Aorta (tissue), 5 donors: ENCODE data around the gene TECPR1. TPM values are rescaled to one million over a fixed set of nuclear protein-coding genes. Genes with fewer than 3 reads are reported as not detected.

Experiments used
- ATAC-seq: fragments of 200-7000 bp; cut with Tn5 transposase; one replicate; pipeline ENCODE4 v1.9.1; 2022; ENCODE audit warnings: moderate library complexity; ENCODE audit not compliant: low FRiP score
- DNase-seq, 2 donors: peaks; one replicate each; pipeline ENCODE4 v3.0.0-alpha.2; 2020
- H3K27ac ChIP-seq, 2 donors: one replicate each; pipeline ENCODE4 v1.5.1; 2013; ENCODE audit warnings: low read length in 2 of 2, mild to moderate bottlenecking in 2 of 2, moderate library complexity in 2 of 2, control low read depth in 1 of 2, inconsistent platforms in 1 of 2, low read depth in 1 of 2
- H3K27me3 ChIP-seq, 2 donors: one replicate each; pipeline ENCODE4 v1.6.1; 2013; ENCODE audit warnings: control low read depth in 1 of 2, low read length in 1 of 2, mild to moderate bottlenecking in 1 of 2, moderate library complexity in 1 of 2; ENCODE audit not compliant: insufficient read depth in 2 of 2, control insufficient read depth in 1 of 2
- H3K36me3 ChIP-seq, 2 donors: one replicate each; pipeline ENCODE4 v1.6.1; 2013; ENCODE audit warnings: control low read depth in 1 of 2, low read length in 1 of 2, mild to moderate bottlenecking in 1 of 2; ENCODE audit not compliant: insufficient read depth in 2 of 2, control insufficient read depth in 1 of 2
- H3K4me1 ChIP-seq, 2 donors: one replicate each; pipeline ENCODE4 v1.6.1; 2013; ENCODE audit warnings: low read length in 2 of 2, control low read depth in 1 of 2, mild to moderate bottlenecking in 1 of 2, moderate library complexity in 1 of 2; ENCODE audit not compliant: insufficient read depth in 2 of 2, control insufficient read depth in 1 of 2
- H3K4me3 ChIP-seq, 2 donors: one replicate each; pipeline ENCODE4 v1.5.1; 2013; ENCODE audit warnings: low read length in 2 of 2, control low read depth in 1 of 2, mild to moderate bottlenecking in 1 of 2
- H3K9me3 ChIP-seq: one replicate; pipeline ENCODE4 v1.6.1; 2013; ENCODE audit warnings: mild to moderate bottlenecking, low read length; ENCODE audit not compliant: control insufficient read depth
- WGBS, 2 donors: extraction: QIAGEN DNeasy Blood & Tissue Kit; methylation state at CpG; one replicate each; pipeline ENCODE4 v1.1.7; 2013; 5-methylcytosine and 5-hydroxymethylcytosine counted together
- intact Hi-C, 2 donors: fragments of 100-400 bp; cut with DNase I; formaldehyde crosslinking; loops; one replicate each; pipeline versions ENCODE4 v1.14.2 to v1.15.0; 2022
- polyA plus RNA-seq, 2 donors: library from polyadenylated mRNA; stranded (reverse); fragments of 200-250 nt; gene quantifications; one replicate each; pipeline ENCODE4 v1.2.3, GENCODE V29; 2013
- total RNA-seq, 2 donors: library from RNA; stranded (reverse); fragmentation: NEBNext Ultra II Directional; extraction: Animal tissue kit (Norgen Biotek cat#: 25700); gene quantifications; one replicate each; pipeline ENCODE4 v1.2.1, GENCODE V29; 2021
- donor health status: healthy with polysubstance abuse.
- donor health status: Bipolar disorder and iron deficiency.
- donor health status: DM: no; HTN: no; CAD: no.
- donor health status: DM: no; HTN: no; CAD: no.
- donor health status: DM: yes; HTN: yes; CAD: no.

TECPR1 gene
- total and polyA plus RNA-seq, 4 donors = 16.0 to 48.0 (median 29.3) TPM

GRCh38 chr7:98229991-98230745 lies 21.9 kb downstream of the TECPR1 start:
- Histone ChIP-seq H3K27ac (no peak overlapping the region), H3K4me3 (no peak overlapping the region), H3K36me3 (peaks cover 0 to 2% of the 10 kb centered on the region in 2 donors), H3K4me1 (no peaks in the 10 kb centered on the region), H3K9me3 (no peaks in the 10 kb centered on the region), H3K27me3 (no peaks in the 10 kb centered on the region)
- intact Hi-C loops = no loop called here
- DNase-seq (no peak), ATAC-seq (no peak)
- 86 to 92% methylated on average over 17 of the region's 17 CpGs for WGBS, 2 donors

GRCh38 chr7:98229441-98229840 lies 22.6 kb downstream of the TECPR1 start:
- ATAC-seq (no peak), DNase-seq (no peak)
- H3K9me3 ChIP-seq = no peaks in the 10 kb centered on the region
- no peak overlapping the region for H3K4me3 ChIP-seq
- 88 to 92% methylated on average over 11 of the region's 11 CpGs for WGBS, 2 donors
- H3K36me3 ChIP-seq = peaks cover 0 to 2% of the 10 kb centered on the region in 2 donors
- no peak overlapping the region for H3K27ac ChIP-seq
- H3K27me3 ChIP-seq = no peaks in the 10 kb centered on the region
- H3K4me1 ChIP-seq = no peaks in the 10 kb centered on the region
- intact Hi-C loops = no loop called here

- Histone ChIP-seq H3K4me1 (no peaks in the 10 kb centered on the region), H3K27me3 (no peaks in the 10 kb centered on the region), H3K36me3 (peaks cover 0 to 2% of the 10 kb centered on the region in 2 donors), H3K27ac (no peak overlapping the region), H3K9me3 (no peaks in the 10 kb centered on the region), H3K4me3 (no peak overlapping the region)
- intact Hi-C loops = no loop called here
- DNase-seq (no peak), ATAC-seq (no peak)
- 92 to 96% methylated on average over 16 of the region's 16 CpGs for WGBS, 2 donors
Observed at GRCh38 chr7:98228801-98229200, 23.2 kb downstream of the TECPR1 start.

- no peak for DNase-seq
- ATAC-seq = no peak
- Histone ChIP-seq H3K9me3 (no peaks in the 10 kb centered on the region), H3K27ac (no peak overlapping the region), H3K36me3 (peaks cover 0 to 2% of the 10 kb centered on the region in 2 donors), H3K4me1 (no peaks in the 10 kb centered on the region), H3K27me3 (no peaks in the 10 kb centered on the region), H3K4me3 (no peak overlapping the region)
- intact Hi-C loops = no loop called here
- 93 to 94% methylated on average over 18 of the region's 18 CpGs for WGBS, 2 donors
Observed at GRCh38 chr7:98227939-98228338, 24.1 kb downstream of the TECPR1 start.

- intact Hi-C loops = no loop called here
- no peaks in the 10 kb centered on the region for H3K27me3 ChIP-seq
- no peak for DNase-seq
- no peaks in the 10 kb centered on the region for H3K4me1 ChIP-seq
- H3K36me3 ChIP-seq = peaks cover 0 to 6% of the 10 kb centered on the region in 2 donors
- no peak overlapping the region for H3K4me3 ChIP-seq
- WGBS, 2 donors = 80 to 86% methylated on average over 16 of the region's 16 CpGs
- no peaks in the 10 kb centered on the region for H3K9me3 ChIP-seq
- H3K27ac ChIP-seq = no peak overlapping the region
- no peak for ATAC-seq
Observed at GRCh38 chr7:98225913-98226614, 26.0 kb downstream of the TECPR1 start.

- no peaks in the 10 kb centered on the region for H3K9me3 ChIP-seq
- H3K36me3 ChIP-seq = peaks cover 0 to 6% of the 10 kb centered on the region in 2 donors
- H3K27ac ChIP-seq = no peak overlapping the region
- H3K4me1 ChIP-seq = no peaks in the 10 kb centered on the region
- intact Hi-C loops = no loop called here
- peak; percentile 3 for ATAC-seq
- 91 to 93% methylated on average over 21 of the region's 21 CpGs for WGBS, 2 donors
- DNase-seq = peak; percentile 24 to 66
- no peaks in the 10 kb centered on the region for H3K27me3 ChIP-seq
- no peak overlapping the region for H3K4me3 ChIP-seq
Observed at GRCh38 chr7:98224701-98225181, 27.3 kb downstream of the TECPR1 start.

- H3K27me3 ChIP-seq = no peaks in the 10 kb centered on the region
- peak; percentile 34 to 65 for DNase-seq
- no peaks in the 10 kb centered on the region for H3K4me1 ChIP-seq
- no peaks in the 10 kb centered on the region for H3K9me3 ChIP-seq
- intact Hi-C loops = no loop called here
- peaks cover 0 to 6% of the 10 kb centered on the region in 2 donors for H3K36me3 ChIP-seq
- 88 to 89% methylated on average over 21 of the region's 21 CpGs for WGBS, 2 donors
- ATAC-seq = peak; percentile 27
- no peak overlapping the region for H3K4me3 ChIP-seq
- H3K27ac ChIP-seq = no peak overlapping the region
Observed at GRCh38 chr7:98223898-98224700, 27.9 kb downstream of the TECPR1 start.

GRCh38 chr7:98223351-98223897 lies 28.6 kb downstream of the TECPR1 start:
- H3K4me1 ChIP-seq = no peaks in the 10 kb centered on the region
- no peak overlapping the region for H3K4me3 ChIP-seq
- no peak overlapping the region for H3K27ac ChIP-seq
- peaks cover 0 to 6% of the 10 kb centered on the region in 2 donors for H3K36me3 ChIP-seq
- H3K27me3 ChIP-seq = no peaks in the 10 kb centered on the region
- ATAC-seq = no peak
- intact Hi-C loops = no loop called here
- peak; percentile 11 to 51 for DNase-seq
- no peaks in the 10 kb centered on the region for H3K9me3 ChIP-seq
- WGBS, 2 donors = 80 to 82% methylated on average over 15 of the region's 15 CpGs
